Psoas muscle (tissue), 8 donors: ENCODE data around the gene TYK2. TPM values are rescaled to one million over a fixed set of nuclear protein-coding genes. Genes with fewer than 3 reads are reported as not detected.
A peak's percentile ranks its signal among the peaks of the same experiment; 100 is the strongest.

Source experiments
- ATAC-seq, 4 donors: fragments of 200-7000 bp; cut with Tn5 transposase; one replicate each; pipeline ENCODE4 v1.9.1; 2020; ENCODE audit warnings: moderate library complexity in 3 of 4, mild to moderate bottlenecking in 2 of 4
- DNase-seq, 2 donors: peaks; one replicate each; pipeline ENCODE4 v3.0.0-alpha.2; 2020
- H3K27ac ChIP-seq: fragments of 200-600 bp; one replicate; pipeline ENCODE4 v1.8.0; 2022
- H3K27me3 ChIP-seq, 3 donors: fragments of 200-600 bp in 1 of 3; one replicate each; pipeline versions ENCODE4 v1.6.1 to v1.8.0; 2013 to 2022; ENCODE audit warnings: low read length in 2 of 3, mild to moderate bottlenecking in 2 of 3, moderate library complexity in 1 of 3; ENCODE audit not compliant: insufficient read depth in 3 of 3
- H3K36me3 ChIP-seq, 2 donors: fragments of 200-600 bp in 1 of 2; one replicate each; pipeline versions ENCODE4 v1.6.1 to v1.8.0; 2013 to 2022; ENCODE audit warnings: low read depth in 1 of 2, mild to moderate bottlenecking in 1 of 2, moderate library complexity in 1 of 2; ENCODE audit not compliant: insufficient read depth in 1 of 2
- H3K4me1 ChIP-seq: fragments of 200-600 bp; one replicate; pipeline ENCODE4 v1.8.0; 2022
- H3K4me3 ChIP-seq: fragments of 200-600 bp; one replicate; pipeline ENCODE4 v1.8.0; 2022; ENCODE audit warnings: mild to moderate bottlenecking
- H3K9me3 ChIP-seq: fragments of 200-600 bp; one replicate; pipeline ENCODE4 v1.8.0; 2022
- CTCF ChIP-seq: fragments of 200-600 bp; IDR thresholded peaks from one replicate; pipeline ENCODE4 v1.8.0; 2022; ENCODE audit warnings: antibody characterized with exemption
- WGBS, 3 donors: extraction: QIAGEN DNeasy Blood & Tissue Kit; methylation state at CpG; one replicate each; pipeline versions ENCODE4 v1.1.6 to v1.1.7; 2013; 5-methylcytosine and 5-hydroxymethylcytosine counted together
- intact Hi-C, 2 donors: fragments of 100-400 bp; cut with DNase I; formaldehyde crosslinking; loops; one replicate each; pipeline versions ENCODE4 v1.11.0 to v1.14.2; 2022
- polyA plus RNA-seq, 3 donors: library from polyadenylated mRNA; stranded (reverse); fragments of 200-250 nt; gene quantifications; one replicate each; pipeline ENCODE4 v1.2.3, GENCODE V29; 2013
- total RNA-seq, 4 donors: library from RNA; stranded (reverse); fragmentation: NEBNext Ultra II Directional in 2 of 4; extraction: Animal tissue kit (Norgen Biotek cat#: 25700) in 2 of 4; gene quantifications; one replicate each; pipeline versions ENCODE4 v1.2.1 to v1.2.4, GENCODE V29; 2021 to 2023
- donor health status: healthy with polysubstance abuse.
- donor health status: DM: no; HTN: no; CAD: no; lungs with moderate emphysema.
- donor health status: Bipolar disorder and iron deficiency.
- donor health status: healthy.
- donor health status: DM: yes; HTN: yes; CAD: no.
- donor health status: DM: no; HTN: no; CAD: no.
- donor health status: DM: no; HTN: no; CAD: no.
- donor health status: DM: yes; HTN: yes; CAD: no.

Gene TYK2
- total and polyA plus RNA-seq, 7 donors, result 37.1 to 58.8 (median 41.7) TPM

GRCh38 chr19:10315335-10316214, 64.8 kb downstream of the TYK2 start, which contains the start of gene FDX2:
FDX2 (minus strand) TSS chr19:10316015; CDS start chr19:10315996, 19 bp downstream.
- Histone ChIP-seq H3K27me3 (no peaks in the 10 kb centered on the region), H3K4me1 (peaks cover 3% of the 10 kb centered on the region), H3K36me3 (peaks cover 0 to 53% of the 10 kb centered on the region in 2 donors), H3K9me3 (no peaks in the 10 kb centered on the region), H3K27ac (peak within 1 kb of the TSS; percentile 76), H3K4me3 (peak within 1 kb of the TSS; percentile 98)
- DNase-seq (peak; percentile 91 to 95), ATAC-seq (peak; percentile 91 to 98 (median 95))
- intact Hi-C loops, result no loop called here
- 1% methylated on average over 31 to 55 of the region's 55 CpGs for WGBS, 3 donors
- TF ChIP-seq CTCF, result no peak

DNA sequence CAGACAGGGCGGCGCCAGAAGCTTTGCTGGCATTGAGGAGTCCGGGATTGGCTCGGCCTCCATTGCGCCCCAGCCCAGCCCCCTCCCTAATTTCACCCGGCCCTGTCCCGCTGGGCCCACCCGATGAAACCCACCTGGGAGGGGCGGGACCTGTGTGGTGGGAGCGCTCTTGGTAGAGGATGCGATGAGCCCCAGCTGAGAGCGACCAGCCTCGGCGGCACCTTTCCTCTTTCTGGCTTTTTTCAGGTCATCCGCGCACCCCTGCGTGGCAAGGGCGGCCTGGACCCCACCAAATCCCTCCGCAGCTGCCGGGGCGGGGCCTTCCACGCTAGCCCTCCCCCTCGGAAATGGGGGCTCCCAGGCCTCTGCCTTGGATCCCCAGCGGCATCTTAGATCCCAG, 70.9 kb downstream of the TYK2 start, which contains the start of gene ZGLP1:
ZGLP1 (minus strand) TSS at position 393 of the 400 bp plus-strand sequence.
- H3K9me3 ChIP-seq, result no peaks in the 10 kb centered on the region
- no peak for TF ChIP-seq CTCF
- H3K27me3 ChIP-seq, result no peaks in the 10 kb centered on the region
- H3K36me3 ChIP-seq, result peaks cover 0 to 25% of the 10 kb centered on the region in 2 donors
- ATAC-seq (no peak), DNase-seq (no peak)
- no peak within 1 kb of the TSS for H3K4me3 ChIP-seq
- intact Hi-C loops, result no loop called here
- WGBS, 3 donors, result 83 to 93% (median 90%) methylated on average over 19 to 24 of the region's 24 CpGs
- H3K4me1 ChIP-seq, result no peaks in the 10 kb centered on the region
- no peak within 1 kb of the TSS for H3K27ac ChIP-seq

DNA sequence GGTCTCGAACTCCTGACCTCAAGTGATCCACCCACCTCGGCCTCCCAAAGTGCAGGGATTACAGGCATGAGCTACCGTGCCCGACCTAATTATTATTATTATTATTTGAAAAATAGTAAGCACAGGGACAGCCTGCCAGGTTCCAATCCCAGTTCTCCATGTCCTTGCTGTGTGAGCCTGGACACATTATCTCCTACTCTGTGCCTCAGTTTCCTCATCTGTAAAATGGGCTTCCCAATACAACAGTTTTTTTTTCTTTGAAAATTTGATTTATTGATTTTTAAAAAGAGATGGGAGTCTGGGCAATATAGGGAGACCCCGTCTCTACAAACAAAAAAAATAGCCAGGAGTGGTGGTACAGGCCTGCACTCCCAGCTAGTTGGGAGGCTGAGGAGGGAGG, 74.0 kb downstream of the TYK2 start:
- Histone ChIP-seq H3K27me3 (no peaks in the 10 kb centered on the region), H3K9me3 (no peaks in the 10 kb centered on the region), H3K4me3 (no peak overlapping the region), H3K4me1 (no peaks in the 10 kb centered on the region), H3K27ac (no peak overlapping the region), H3K36me3 (peaks cover 0 to 19% of the 10 kb centered on the region in 2 donors)
- DNase-seq (no peak), ATAC-seq (no peak)
- 86 to 93% (median 89%) methylated on average over 5 of the region's 5 CpGs for WGBS, 3 donors
- intact Hi-C loops, result no loop called here
- no peak for TF ChIP-seq CTCF

DNA sequence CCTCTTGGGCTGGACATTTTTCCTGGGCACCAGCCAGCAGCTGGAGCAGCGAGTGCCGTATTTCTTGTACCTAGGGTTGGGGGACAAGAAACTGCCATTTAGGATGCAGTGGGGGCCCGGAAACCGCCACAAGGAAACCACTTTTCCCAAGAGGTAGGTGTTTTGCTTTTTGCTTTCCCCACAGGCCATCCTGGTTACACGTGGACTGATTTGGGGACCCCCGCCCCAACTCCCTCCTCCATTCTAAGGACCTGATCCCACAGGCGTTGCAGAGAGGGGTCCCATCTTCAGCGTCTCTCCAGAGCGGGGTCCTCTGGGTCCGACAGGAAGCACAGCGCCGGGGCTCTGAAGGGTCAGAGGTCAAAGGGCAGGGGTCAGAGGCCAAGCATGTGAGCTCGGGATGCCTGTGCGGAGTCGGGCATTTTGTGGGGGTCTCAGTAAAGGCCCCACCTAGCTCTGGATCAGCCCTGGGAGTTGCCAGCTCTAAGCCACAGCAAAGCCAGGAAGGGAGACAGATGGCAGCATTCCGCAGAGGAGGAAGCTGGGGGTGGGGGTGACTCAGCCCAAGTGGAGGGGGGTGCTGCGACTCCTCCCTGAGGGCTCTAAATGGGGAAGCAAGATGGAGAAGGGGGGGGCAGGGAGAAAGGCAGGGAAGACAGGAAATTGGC, 75.1 kb downstream of the TYK2 start:
- Histone ChIP-seq H3K27ac (no peak overlapping the region), H3K4me1 (no peaks in the 10 kb centered on the region), H3K4me3 (no peak overlapping the region), H3K9me3 (no peaks in the 10 kb centered on the region), H3K36me3 (peaks cover 0 to 13% of the 10 kb centered on the region in 2 donors), H3K27me3 (peaks cover 0 to 4% (median 0%) of the 10 kb centered on the region in 3 donors)
- peak in 1 of 4 donors; percentile 22 for ATAC-seq
- peak in 1 of 2 donors; percentile 32 for DNase-seq
- intact Hi-C loops, result no loop called here
- TF ChIP-seq CTCF, result no peak
- WGBS, 3 donors, result 76 to 79% (median 77%) methylated on average over 17 of the region's 17 CpGs

Other genes with a start within 250 kb of the TYK2 start
- gene DNMT1, start 185.6 kb downstream of the TYK2 start, total RNA-seq, result 10 to 100 TPM; 11.1 to 20.2 (median 16.2) TPM
- gene DNMT1, start 185.6 kb downstream of the TYK2 start, polyA plus RNA-seq, result 10 to 100 TPM in 2 of 3 donors, 1 to 10 TPM in 1; 7.1 to 25.2 (median 13.5) TPM
- 1 to 10 TPM; 1.1 to 2.0 (median 1.6) TPM for gene S1PR2, start 149.2 kb downstream of the TYK2 start, total RNA-seq
- gene S1PR2, start 149.2 kb downstream of the TYK2 start, polyA plus RNA-seq, result under 1 TPM; 0.17 to 0.59 (median 0.36) TPM
- gene MRPL4, start 128.4 kb downstream of the TYK2 start, total RNA-seq, result 10 to 100 TPM; 54.9 to 94.0 (median 58.9) TPM
- 100 to 1,000 TPM in 1 of 3 donors, 10 to 100 TPM in 2; 78.1 to 191 (median 79.9) TPM for gene MRPL4, start 128.4 kb downstream of the TYK2 start, polyA plus RNA-seq
- 1 to 10 TPM; 3.7 to 8.0 (median 6.9) TPM for gene ICAM1, start 109.5 kb downstream of the TYK2 start, total RNA-seq
- gene ICAM1, start 109.5 kb downstream of the TYK2 start, polyA plus RNA-seq, result 1 to 10 TPM; 2.7 to 7.5 (median 3.3) TPM
- gene ICAM4, start 93.6 kb downstream of the TYK2 start, total RNA-seq, result under 1 TPM in 1 of 4 donors, not detected in 3; 0.47 TPM
- under 1 TPM in 2 of 3 donors, not detected in 1; 0.04 to 0.18 TPM for gene ICAM4, start 93.6 kb downstream of the TYK2 start, polyA plus RNA-seq
- gene ICAM5, start 90.6 kb downstream of the TYK2 start, total RNA-seq, result under 1 TPM in 2 of 4 donors, not detected in 2; 0.13 to 0.22 TPM
- gene ICAM5, start 90.6 kb downstream of the TYK2 start, polyA plus RNA-seq, result under 1 TPM in 2 of 3 donors, not detected in 1; 0.04 TPM
- gene ZGLP1, start 70.8 kb downstream of the TYK2 start, total RNA-seq, result 1 to 10 TPM in 1 of 4 donors, under 1 TPM in 2, not detected in 1; 0.59 to 2.9 (median 0.69) TPM
- gene ZGLP1, start 70.8 kb downstream of the TYK2 start, polyA plus RNA-seq, result 1 to 10 TPM in 1 of 3 donors, under 1 TPM in 2; 0.69 to 1.6 (median 1.00) TPM
- gene FDX2, start 64.6 kb downstream of the TYK2 start, total RNA-seq, result 10 to 100 TPM; 16.0 to 21.8 (median 18.3) TPM
- 10 to 100 TPM; 30.7 to 52.5 (median 39.6) TPM for gene FDX2, start 64.6 kb downstream of the TYK2 start, polyA plus RNA-seq
- 10 to 100 TPM in 2 of 4 donors, 1 to 10 TPM in 2; 7.9 to 11.2 (median 9.9) TPM for gene RAVER1, start 47.0 kb downstream of the TYK2 start, total RNA-seq
- gene RAVER1, start 47.0 kb downstream of the TYK2 start, polyA plus RNA-seq, result 1 to 10 TPM; 4.3 to 8.2 (median 4.8) TPM
- 10 to 100 TPM in 1 of 4 donors, 1 to 10 TPM in 3; 6.4 to 10.1 (median 8.1) TPM for gene ICAM3, start 40.9 kb downstream of the TYK2 start, total RNA-seq
- gene ICAM3, start 40.9 kb downstream of the TYK2 start, polyA plus RNA-seq, result 10 to 100 TPM in 1 of 3 donors, 1 to 10 TPM in 2; 7.8 to 10.1 (median 9.2) TPM
- 100 to 1,000 TPM; 165 to 182 (median 171) TPM for gene CDC37, start 23.0 kb upstream of the TYK2 start, total RNA-seq
- 100 to 1,000 TPM; 208 to 268 (median 234) TPM for gene CDC37, start 23.0 kb upstream of the TYK2 start, polyA plus RNA-seq
- gene PDE4A, start 40.0 kb upstream of the TYK2 start, total RNA-seq, result 10 to 100 TPM in 3 of 4 donors, 1 to 10 TPM in 1; 7.9 to 29.0 (median 16.8) TPM
- 10 to 100 TPM in 2 of 3 donors, 1 to 10 TPM in 1; 4.1 to 15.1 (median 11.5) TPM for gene PDE4A, start 40.0 kb upstream of the TYK2 start, polyA plus RNA-seq
- gene KEAP1, start 122.8 kb upstream of the TYK2 start, total RNA-seq, result 100 to 1,000 TPM; 109 to 208 (median 169) TPM
- 100 to 1,000 TPM; 154 to 242 (median 205) TPM for gene KEAP1, start 122.8 kb upstream of the TYK2 start, polyA plus RNA-seq
- under 1 TPM; 0.15 to 0.30 (median 0.17) TPM for gene S1PR5, start 136.9 kb upstream of the TYK2 start, total RNA-seq
- under 1 TPM; 0.07 to 0.12 (median 0.08) TPM for gene S1PR5, start 136.9 kb upstream of the TYK2 start, polyA plus RNA-seq
- 10 to 100 TPM; 42.5 to 71.8 (median 60.8) TPM for gene ATG4D, start 163.3 kb upstream of the TYK2 start, total RNA-seq
- 10 to 100 TPM; 49.3 to 95.7 (median 72.8) TPM for gene ATG4D, start 163.3 kb upstream of the TYK2 start, polyA plus RNA-seq
- 10 to 100 TPM; 17.3 to 20.6 (median 20.3) TPM for gene KRI1, start 185.4 kb upstream of the TYK2 start, total RNA-seq
- gene KRI1, start 185.4 kb upstream of the TYK2 start, polyA plus RNA-seq, result 10 to 100 TPM; 14.8 to 21.6 (median 20.1) TPM
- 10 to 100 TPM in 3 of 4 donors, 1 to 10 TPM in 1; 6.1 to 13.1 (median 11.8) TPM for gene CDKN2D, start 188.4 kb upstream of the TYK2 start, total RNA-seq
- gene CDKN2D, start 188.4 kb upstream of the TYK2 start, polyA plus RNA-seq, result 10 to 100 TPM; 18.0 to 29.2 (median 22.7) TPM
- gene AP1M2, start 206.7 kb upstream of the TYK2 start, total RNA-seq, result not detected
- under 1 TPM in 1 of 3 donors, not detected in 2; 0.13 TPM for gene AP1M2, start 206.7 kb upstream of the TYK2 start, polyA plus RNA-seq
- gene SLC44A2, start 245.0 kb upstream of the TYK2 start, total RNA-seq, result 100 to 1,000 TPM in 1 of 4 donors, 10 to 100 TPM in 3; 73.8 to 104 (median 83.8) TPM
- gene SLC44A2, start 245.0 kb upstream of the TYK2 start, polyA plus RNA-seq, result 10 to 100 TPM; 36.3 to 73.4 (median 63.2) TPM